Measurements from ENCODE around the gene DCAF17. TPM values are rescaled to one million over a fixed set of nuclear protein-coding genes. Genes with fewer than 3 reads are reported as not detected.

The DCAF17 gene
- total RNA-seq: 21.2 and 24.0 TPM in 2 replicates

GRCh38 chr2:171434013-171434989, at the start of gene DCAF17:
Gene DCAF17 (plus strand): TSS chr2:171434226. CDS start chr2:171434578, 352 bp downstream.

GRCh38 chr2:171433763-171434012, 338 bp upstream of the DCAF17 start, which contains the start of gene METTL8:
Gene METTL8 (minus strand): TSS chr2:171433990. CDS start chr2:171392185, 41,805 bp downstream.

GRCh38 chr2:171522052-171522787, 88.2 kb downstream of the DCAF17 start, which contains the start of gene CYBRD1:
Gene CYBRD1 (plus strand): TSS chr2:171522474. CDS start chr2:171522546, 72 bp downstream.

Other genes with a start within 250 kb of the DCAF17 start
- gene METTL8, start 236 bp upstream of the DCAF17 start, total RNA-seq: 11.0 and 14.1 TPM in 2 replicates
- gene CYBRD1, start 88.2 kb downstream of the DCAF17 start, total RNA-seq: 250 and 347 TPM in 2 replicates